ENCODE results near the gene PARP4.
"Not testable (repeated sequence)": the region's sequence is repeated elsewhere in the genome, so short reads cannot be mapped to it uniquely, and the experiment has no call there.

Gene PARP4

DNA sequence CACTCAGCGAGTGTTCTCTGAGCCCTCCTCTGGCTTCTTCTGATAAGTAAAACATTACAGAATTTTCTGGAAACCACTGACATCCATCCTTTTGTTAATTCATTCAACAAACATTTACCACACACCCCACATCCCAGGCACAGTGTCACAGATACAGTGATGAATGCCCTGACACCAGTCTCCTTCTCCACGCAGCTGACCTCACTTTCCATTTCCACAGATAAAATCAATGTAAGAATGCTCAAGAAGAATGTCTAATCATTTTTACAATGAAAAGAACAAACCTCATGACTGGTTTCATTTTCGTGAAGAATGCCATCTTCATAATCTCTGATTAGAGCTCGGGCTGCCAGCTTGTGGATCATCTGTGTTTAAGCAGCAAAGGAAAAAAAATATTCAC lies 69.2 kb downstream of the PARP4 start:
- no peak for DNase-seq

DNA sequence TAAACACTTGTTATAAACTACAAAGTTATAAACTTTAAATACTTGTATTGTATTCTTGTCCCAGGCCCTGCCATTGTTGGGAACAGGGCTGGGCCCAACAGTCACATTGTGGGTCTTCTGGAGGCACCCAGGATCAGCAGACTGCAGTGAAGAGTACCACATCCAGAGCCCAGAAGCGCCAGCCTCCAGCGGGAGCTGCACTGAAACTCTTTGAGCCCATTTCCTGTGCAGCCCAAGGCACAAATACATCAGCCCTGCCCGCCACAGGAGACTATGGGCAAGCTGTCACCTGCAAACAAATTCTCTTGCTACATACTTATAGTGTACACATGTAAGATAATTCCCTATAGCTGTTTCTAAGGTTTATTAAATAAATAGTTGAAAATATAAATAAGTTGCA lies 86.5 kb downstream of the PARP4 start:
- not testable (repeated sequence) for DNase-seq

DNA sequence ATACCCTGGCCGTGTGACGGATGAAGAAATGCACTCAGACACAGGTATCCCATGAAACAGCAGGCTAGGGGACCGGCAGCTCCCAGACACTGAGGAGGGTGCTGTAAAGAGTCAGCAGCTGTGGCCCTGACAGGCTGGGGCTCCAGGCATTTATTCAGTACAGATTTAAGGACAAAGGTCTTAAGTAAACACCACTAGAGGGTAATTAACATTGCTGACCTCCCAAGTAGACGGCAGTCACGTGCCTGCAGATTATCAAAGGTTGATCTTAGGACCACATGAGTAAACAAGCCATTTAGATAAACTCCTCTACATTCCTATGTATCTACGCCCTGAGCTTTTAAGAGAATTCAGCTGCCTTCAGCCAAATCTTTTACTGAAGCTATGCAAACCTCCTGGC lies 92.9 kb downstream of the PARP4 start:
- not testable (repeated sequence) for DNase-seq

DNA sequence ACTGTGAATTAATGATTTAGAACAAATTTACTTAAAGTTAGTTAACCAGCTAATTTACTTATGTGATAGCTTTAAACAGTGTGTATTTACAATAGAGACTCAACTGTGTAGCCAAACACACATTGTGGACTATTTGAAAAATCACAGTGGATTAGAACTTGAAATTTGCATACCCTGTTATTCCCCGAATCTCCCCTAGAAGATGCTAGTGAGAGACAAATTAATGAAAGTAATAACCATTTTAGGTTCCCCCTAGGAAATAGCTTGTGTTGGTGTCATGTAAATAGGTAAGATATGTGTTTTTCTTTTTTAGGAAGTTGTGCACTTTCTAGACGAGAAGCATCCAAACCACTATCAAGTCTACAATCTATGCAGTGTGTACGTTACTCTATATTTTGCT lies 104.7 kb downstream of the PARP4 start:
- DNase-seq = no peak

DNA sequence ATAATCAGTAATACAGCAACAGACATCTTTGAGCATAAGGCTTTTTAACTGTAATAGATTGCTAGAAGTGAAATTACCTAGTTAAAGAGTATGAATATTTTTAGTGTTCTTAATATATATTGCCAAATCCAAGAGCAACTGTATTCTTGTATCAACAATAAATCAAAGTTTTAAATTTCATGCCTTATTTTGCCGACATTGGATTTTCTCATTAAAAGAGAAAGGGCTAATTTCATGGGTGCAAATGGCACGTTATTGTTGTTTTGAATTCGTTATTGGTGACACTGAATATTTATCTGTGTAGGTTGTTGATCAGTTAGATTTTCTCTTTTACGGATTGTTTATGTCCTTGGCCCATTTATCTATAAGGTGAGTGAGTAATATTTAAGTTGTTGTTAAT lies 106.1 kb downstream of the PARP4 start:
- no peak for DNase-seq

DNA sequence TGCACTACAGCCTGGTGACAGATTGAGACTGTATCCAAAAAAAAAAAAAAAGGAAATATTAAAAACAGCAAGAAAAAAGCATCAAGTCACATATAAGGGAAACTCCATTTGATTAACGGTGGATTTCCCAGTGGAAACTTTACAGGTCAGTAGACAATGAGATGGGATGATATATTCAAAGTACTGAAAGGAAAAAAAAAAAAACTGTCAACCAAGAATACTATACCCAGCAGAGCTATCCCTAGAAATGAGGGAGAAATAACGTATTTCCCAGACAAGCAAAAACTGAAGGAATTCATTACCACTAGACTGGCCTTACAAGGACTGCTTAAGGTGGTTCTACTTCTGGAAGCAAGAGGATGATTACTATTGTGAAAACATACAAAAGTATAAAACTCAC lies 115.8 kb downstream of the PARP4 start:
- no peak for DNase-seq

DNA sequence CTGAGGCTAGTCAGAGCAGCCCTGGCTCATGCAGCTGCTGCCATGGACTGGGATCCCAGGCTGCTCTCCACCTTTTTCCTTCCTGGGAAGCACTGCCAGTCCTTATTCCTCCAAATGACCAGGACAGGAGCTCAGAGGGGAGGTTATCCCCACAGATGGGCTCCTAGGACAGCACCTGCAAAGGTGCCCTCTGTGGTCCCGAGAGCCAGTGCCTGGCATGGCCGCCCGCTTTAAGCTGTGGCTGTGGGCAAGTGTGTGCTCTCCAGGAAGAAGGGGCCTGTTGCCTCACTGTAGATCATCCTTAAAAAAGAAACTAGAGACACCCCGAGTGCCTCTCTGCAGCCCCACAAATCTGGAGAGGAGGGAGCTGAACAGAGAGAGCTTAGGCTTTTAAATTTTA lies 119.6 kb downstream of the PARP4 start:
- DNase-seq = no peak

DNA sequence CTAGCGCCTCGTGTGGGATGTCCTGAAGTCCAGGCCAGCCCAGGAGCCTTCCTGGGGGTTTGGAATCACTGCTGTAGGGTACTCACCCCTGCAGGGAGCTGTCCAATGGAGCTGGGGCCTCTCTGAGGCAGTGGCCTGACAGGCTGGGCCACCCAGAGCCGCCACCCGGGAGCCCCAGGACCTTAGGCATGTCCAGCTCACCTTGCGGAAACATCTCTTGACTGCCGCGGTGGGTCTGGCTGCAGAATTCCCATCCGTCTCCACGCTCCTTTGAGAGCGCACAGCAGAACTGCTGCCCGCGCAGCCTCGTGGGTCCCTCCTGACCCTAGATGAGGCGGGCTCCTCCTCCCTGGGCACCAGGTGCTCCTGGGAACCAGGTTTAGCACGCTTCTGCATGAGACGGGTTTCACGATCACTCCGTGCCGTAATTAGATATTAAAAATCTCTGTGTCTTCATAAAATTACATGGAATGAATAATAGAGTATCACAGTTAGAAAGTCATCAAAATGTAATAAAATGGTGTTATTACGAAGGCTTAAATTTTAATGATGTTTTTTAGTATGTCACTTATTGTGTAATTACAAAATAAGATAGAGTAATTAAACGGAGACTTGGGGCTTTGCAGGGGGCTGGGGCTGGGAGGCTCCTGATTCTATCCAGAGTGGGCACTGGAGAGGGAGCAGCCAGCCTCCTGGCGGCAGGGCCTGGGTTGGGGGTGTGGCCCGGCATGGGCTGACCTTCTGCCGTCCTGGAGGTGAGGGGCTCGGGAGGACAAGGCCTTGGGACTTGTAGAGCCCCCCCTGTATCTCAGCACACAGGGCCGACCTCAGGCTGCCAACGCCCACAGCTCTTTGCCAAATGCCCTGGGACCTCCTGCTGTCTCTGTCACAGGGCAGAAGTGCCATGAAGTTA lies 120.6 kb downstream of the PARP4 start:
- DNase-seq = not testable (repeated sequence)

DNA sequence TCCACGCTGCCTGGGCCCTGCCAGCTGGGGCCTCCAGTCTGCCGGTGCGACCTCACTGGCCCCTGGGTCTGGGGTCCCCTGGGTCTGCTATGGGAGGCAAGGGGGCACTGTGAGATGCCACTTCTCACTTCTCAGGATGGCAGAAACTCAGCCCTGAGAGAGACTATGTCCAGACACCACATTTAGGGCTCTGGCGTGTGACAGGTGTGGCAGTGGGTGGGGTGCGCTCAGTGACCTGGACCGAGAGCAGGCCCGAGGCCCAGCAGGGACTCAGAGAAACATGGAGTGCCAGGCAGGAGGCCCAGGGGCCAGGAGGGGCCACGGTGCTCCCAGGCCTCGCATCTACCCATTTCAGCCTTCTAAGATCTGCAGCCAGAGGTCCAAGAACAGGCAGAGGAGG lies 121.8 kb downstream of the PARP4 start:
- not testable (repeated sequence) for DNase-seq

DNA sequence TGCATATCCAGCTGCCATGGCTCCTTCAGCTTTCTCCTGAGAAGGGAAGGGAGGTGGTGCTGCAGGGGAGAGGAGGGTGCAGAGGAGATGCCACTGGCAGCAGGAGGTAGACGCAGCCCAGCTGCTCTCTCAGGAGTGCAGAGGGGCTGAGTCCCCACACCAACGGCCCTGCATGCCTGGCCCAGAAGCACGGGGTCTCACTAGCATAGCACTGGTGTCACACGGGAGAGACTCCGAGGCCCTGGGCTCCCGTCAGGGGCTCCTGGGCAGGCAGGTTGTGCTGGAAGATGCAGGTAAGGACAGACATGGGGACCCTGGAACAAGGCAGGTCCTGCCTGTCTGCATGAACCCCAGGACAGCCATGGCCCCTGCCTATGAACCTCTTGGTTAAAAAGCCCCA lies 123.1 kb downstream of the PARP4 start:
- DNase-seq = no peak

DNA sequence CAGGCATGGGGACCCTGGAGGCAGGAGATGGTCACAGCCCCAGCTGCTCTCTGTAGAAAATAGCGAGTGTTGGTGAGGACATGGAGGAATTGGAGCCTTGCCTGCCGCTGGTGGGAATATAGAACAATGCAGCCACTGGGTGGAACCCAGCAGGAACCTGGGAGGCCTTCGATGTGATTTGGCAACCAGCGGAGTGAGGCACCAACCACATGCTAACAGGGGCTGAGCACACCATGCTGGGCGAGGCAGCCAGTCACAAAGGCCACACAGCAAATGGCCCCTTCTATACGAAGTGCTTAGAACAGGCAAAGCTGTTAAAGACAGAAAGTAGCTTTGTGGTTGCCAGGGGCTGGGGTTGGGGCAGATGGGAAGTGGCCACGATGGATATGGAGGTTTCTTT lies 123.8 kb downstream of the PARP4 start:
- not testable (repeated sequence) for DNase-seq

DNA sequence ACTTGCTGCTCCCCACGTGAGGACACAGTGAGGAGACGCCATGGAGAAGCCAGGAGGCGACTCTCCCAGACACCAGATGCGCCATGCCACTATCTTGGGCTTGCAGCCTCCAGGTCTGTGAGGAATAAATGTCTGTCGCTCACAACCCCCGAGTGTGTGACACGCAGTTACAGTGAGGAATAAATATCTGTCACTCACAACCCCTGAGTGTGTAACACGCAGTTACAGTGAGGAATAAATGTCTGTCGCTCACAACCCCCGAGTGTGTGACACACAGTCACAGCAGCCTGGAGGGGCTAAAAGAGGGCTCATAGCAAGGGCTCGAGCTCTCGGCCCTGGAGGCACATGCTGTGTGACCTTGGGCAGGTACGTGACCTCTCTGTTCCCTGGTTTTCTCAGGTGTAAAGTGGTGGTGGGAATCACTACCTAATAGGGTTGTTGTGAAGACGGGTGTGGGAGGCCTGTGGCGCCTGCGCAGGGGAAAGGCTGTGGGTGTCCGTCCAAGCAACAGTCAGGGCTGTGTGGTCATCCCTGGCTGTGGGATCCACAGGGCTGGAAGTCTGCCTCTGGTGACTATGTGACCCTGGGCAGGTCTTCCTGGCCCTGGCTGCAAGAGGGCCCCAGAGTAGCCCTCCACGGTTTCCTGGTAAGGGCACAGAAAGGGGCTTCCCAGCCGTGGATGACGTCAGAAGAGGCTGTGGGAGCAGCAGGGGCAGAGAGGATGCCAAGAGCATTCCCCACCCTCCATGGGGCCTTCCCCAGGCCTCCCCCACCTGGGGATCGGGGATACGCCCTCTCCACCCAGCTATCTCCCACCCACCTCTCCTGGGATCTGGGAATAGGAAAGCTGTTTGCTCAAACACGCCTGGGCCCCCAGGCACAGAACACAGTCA lies 125.5 kb downstream of the PARP4 start:
- no peak for DNase-seq

DNA sequence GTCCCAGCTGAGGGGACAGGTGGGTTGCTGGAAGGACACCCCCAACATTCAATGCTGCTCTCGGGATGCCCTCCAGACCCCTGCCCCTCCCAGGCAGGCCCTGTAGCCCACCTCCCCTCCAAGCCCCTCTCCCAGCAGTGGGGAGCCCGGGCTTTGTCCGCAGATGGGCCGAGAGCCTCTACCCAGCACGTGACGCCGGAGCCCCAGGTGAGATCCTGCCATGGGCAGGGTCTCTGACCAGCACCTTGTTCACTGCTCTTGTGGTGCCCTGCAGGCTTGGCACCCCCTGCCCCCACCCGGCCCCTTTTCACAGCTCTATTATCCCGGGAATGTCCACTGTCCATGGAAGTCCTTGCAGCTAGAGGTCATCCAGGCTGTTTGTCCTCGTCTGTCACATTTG lies 126.7 kb downstream of the PARP4 start:
- no peak for DNase-seq

DNA sequence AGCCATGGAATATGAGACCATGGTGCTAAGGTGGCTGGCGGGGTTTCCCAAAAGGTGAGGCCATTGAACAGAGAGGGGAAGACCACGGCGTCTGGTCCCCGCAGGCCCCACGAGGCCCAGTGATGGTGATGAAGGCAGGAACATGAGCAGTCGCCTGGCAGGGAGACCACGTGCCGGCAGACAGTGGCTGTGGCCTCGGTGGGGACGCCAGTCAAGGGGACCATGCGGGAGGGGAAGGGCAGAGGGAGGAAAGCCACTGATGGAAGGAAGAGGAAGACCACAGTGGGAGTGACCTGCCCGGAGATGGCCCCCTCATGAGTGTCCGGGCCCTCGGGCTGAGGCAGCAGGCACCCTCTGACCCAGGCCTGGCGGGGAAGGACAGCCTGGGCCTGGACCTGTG lies 127.6 kb downstream of the PARP4 start:
- not testable (repeated sequence) for DNase-seq

DNA sequence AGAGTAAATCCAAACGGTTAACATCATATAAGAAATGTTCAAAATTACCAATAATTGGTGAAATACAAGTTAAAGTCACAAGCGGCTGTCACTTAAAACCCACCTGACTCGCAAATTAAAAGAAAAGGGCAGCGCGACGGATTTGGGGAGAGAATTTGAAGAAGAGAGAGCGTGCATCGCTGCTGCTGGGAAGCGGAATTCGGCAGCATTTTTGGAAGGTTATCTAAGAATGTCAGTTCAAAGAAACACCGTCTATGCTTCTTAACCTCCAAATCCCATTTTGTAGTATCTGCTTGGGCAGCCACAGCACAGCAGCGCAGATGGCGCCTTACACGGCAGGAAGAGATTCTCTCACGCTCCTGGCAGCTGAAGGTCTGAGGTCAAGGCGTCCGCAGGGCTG lies 128.5 kb downstream of the PARP4 start:
- DNase-seq = not testable (repeated sequence)

DNA sequence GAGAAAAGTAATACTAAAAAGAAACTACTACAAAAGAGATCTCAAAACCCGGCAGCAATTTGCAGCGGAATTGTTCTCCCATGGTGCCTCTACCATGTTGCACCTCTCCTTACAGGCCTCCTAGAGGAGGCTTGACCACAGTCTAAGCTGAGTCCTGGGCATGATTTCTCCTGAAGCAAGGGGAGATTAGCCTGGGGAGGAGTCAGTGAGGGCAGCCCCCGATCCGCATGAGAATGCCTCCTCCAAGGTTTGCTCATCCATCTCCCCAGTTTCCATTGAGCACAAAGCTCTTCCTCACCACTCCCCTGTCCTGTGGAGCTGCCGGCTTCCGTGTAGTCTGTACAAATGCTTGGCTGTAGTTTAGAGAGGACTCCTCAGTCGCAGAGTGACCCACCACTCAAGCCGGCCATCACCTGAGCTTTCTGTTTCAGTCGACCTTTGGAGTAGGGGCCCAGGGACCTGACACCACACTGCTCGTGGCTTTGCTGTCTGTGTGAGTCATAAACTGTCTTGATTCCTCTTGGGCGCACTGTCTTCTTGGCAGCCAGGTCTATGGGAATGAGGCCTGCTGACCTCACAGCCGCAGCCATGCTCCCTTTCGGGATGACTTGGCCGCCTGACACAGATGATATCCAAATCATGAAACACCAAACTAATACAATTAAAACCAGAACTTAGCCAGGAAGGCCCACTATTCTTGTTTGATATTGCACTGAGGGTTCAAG lies 130.9 kb downstream of the PARP4 start:
- DNase-seq = no peak

DNA sequence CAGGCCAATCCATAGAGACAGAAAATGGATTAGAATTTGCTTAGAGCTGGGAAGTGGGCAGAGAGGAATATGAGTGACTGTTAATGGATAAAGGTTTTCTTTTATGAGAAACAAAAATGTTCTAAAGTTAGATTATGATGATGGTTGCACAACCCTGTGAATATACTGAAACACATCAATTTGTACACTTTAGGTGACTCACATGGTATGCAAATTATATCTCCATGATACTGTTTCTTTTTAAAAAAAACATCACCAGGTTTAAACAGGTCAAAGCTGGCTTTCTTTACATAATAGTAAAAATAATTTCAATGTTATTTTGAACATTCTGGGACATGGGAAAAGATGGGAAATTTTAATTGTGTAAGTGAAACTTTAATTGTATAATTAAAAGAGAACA lies 131.7 kb downstream of the PARP4 start:
- not testable (repeated sequence) for DNase-seq

DNA sequence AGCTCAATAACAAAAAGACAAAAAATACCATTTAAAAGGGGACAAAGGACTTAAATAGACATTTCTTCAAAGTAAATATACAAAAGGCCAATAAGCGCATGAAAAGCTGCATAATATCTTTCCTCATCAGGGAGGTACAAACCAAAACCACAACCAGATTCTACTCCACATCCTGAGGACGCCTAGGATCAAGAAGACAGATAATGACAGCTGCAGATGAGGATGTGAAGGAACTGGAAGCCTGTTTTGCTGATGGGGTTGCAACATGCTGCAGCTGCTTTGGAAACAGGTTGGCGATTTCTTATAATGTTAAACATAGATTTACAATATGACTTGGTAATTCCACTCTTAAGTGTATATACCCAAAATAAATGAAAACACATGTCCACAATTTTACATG lies 132.4 kb downstream of the PARP4 start:
- DNase-seq = not testable (repeated sequence)

DNA sequence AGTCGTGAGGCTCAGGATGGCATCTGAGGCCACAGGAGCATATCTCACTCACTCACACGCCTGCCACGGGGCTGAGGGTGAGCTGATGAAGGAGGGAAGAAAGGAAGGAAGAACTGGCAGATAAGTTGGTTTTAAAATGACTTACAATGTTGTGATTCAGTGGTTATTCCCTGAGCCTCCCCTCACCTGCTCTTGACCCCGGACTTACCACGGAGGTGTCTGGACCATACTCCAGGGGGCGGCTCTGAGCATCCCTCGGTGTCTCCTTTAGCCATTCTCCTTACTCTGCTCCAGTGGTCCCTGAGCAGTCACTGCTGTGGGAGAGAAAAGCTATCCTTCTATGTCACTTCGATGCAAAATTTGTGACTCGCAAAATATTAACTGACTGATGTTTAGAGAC lies 141.3 kb downstream of the PARP4 start:
- DNase-seq = not testable (repeated sequence)

Measured in NCI-H526 (cell line).